ENCODE measurements around the gene GLYATL1.

- TF ChIP-seq CBFB (CRISPR knock-in tag; IDR thresholded peaks at IDR 0.05) = no peak
- TF ChIP-seq POLR2A (IDR thresholded peaks at IDR 0.05; ENCODE audit: insufficient read depth in 1 of 2, low read depth in 2 of 2, low read length in 2 of 2) = no peak
- TF ChIP-seq EZH2 (conservative IDR thresholded peaks at IDR 0.05; ENCODE audit: low read depth, low read length) = no peak
- TF ChIP-seq MLLT10 (CRISPR knock-in tag; IDR thresholded peaks at IDR 0.05) = no peak
- no peak for TF ChIP-seq HES4 (CRISPR knock-in tag; IDR thresholded peaks at IDR 0.05; ENCODE audit: borderline replicate concordance)
- TF ChIP-seq PHF20 (CRISPR knock-in tag; IDR thresholded peaks at IDR 0.05) = no peak
- no peak for TF ChIP-seq MXI1 (IDR thresholded peaks at IDR 0.05; ENCODE audit: borderline replicate concordance, low read depth, low read length)
- no peak for TF ChIP-seq FOXK1 (CRISPR knock-in tag; IDR thresholded peaks at IDR 0.05; ENCODE audit: borderline replicate concordance, low read depth)
- no peak for TF ChIP-seq AHDC1 (CRISPR knock-in tag; IDR thresholded peaks at IDR 0.05; ENCODE audit: borderline replicate concordance)
- no peak for TF ChIP-seq FOXM1 (CRISPR knock-in tag; IDR thresholded peaks at IDR 0.05)
- no peak for TF ChIP-seq TCF12 (IDR thresholded peaks at IDR 0.05)
- no peak for TF ChIP-seq TCF12 (CRISPR knock-in tag; IDR thresholded peaks at IDR 0.05)
These were observed 22.7 kb upstream of the GLYATL1 start for GRCh38 chr11:58916637-58917036.
